ENCODE data around the gene HPCAL1.

DNA sequence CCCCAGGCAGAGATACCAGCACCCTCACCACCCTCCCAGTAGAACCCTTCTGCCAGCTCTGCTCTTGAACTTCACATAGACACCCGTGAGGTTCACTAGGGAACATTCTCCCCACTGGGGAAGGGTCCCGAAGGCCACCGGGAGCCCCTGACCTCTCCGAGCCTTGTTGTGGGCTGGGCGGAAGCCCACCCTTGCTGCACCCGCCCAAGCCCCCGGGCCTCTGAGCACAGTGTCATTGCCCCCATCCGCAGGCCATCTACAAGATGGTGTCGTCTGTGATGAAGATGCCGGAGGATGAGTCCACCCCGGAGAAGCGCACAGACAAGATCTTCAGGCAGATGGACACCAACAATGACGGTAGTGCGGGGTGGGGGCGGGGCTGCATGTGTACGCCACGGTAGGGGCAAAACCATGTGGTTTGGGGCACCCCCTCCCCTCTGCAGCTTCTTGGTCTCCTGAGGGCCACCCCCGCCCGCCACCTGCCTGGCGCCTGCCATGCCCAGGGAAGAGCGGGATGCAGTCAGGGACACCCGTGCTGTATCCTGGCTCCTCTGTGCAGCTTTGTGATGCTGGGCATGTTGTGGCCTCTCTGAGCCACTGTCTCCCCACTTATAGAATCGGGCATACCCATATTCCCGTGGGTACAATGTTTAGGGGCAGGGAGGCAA is 120.2 kb downstream of the HPCAL1 start:
- TF ChIP-seq JUN (IDR thresholded peaks at IDR 0.05; ENCODE audit: low read depth, low read length) (no peak), MAFK (IDR thresholded peaks at IDR 0.05; ENCODE audit: low read depth, low read length) (no peak), EZH2 (IDR thresholded peaks at IDR 0.05; ENCODE audit: low read depth, low read length, severe bottlenecking) (no peak), POLR2AphosphoS5 (IDR thresholded peaks at IDR 0.05; ENCODE audit: low read depth, low read length) (no peak), CREB1 (IDR thresholded peaks at IDR 0.05) (no peak), POLR2A (IDR thresholded peaks at IDR 0.05; ENCODE audit: control extremely low read depth in 1 of 2, low read depth in 2 of 2, low read length in 2 of 2) (no peak)
- TF ChIP-seq, protein P1, sequence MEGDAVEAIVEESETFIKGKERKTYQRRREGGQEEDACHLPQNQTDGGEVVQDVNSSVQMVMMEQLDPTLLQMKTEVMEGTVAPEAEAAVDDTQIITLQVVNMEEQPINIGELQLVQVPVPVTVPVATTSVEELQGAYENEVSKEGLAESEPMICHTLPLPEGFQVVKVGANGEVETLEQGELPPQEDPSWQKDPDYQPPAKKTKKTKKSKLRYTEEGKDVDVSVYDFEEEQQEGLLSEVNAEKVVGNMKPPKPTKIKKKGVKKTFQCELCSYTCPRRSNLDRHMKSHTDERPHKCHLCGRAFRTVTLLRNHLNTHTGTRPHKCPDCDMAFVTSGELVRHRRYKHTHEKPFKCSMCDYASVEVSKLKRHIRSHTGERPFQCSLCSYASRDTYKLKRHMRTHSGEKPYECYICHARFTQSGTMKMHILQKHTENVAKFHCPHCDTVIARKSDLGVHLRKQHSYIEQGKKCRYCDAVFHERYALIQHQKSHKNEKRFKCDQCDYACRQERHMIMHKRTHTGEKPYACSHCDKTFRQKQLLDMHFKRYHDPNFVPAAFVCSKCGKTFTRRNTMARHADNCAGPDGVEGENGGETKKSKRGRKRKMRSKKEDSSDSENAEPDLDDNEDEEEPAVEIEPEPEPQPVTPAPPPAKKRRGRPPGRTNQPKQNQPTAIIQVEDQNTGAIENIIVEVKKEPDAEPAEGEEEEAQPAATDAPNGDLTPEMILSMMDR (IDR thresholded peaks at IDR 0.05; ENCODE audit: control extremely low read depth in 1 of 3, insufficient read depth in 1 of 3, low read depth in 1 of 3, low read length in 3 of 3) = no peak
